ENCODE measurements around the gene RAPGEF1. TPM values are rescaled to one million over a fixed set of nuclear protein-coding genes. Genes with fewer than 3 reads are reported as not detected.

RAPGEF1 gene
- total and polyA plus RNA-seq, 11 donors, result 50.6 to 161 (median 115) TPM

GRCh38 chr9:131577005-131578000, 162.6 kb downstream of the RAPGEF1 start:
- Histone ChIP-seq H3K27ac (no peak overlapping the region), H3K4me3 (no peak overlapping the region), H3K27me3 (no peaks in the 10 kb centered on the region), H3K4me1 (peaks cover 0 to 22% (median 8%) of the 10 kb centered on the region in 12 donors), H3K36me3 (peaks cover 0 to 95% (median 80%) of the 10 kb centered on the region in 9 donors), H3K9me3 (no peaks in the 10 kb centered on the region)
- TF ChIP-seq CTCF (IDR thresholded peaks at IDR 0.05) (no peak), POLR2A (IDR thresholded peaks at IDR 0.05) (no peak)
- 88 to 90% (median 89%) methylated on average over 20 to 25 of the region's 25 CpGs for WGBS, 4 donors
- ATAC-seq (no peak), DNase-seq (no peak)
- intact Hi-C loops (cut with DNase I), result loop anchor here in 1 of 10 donors (10.0 kb wide), 1 partner anchor 213 kb away; no protein-coding TSS in a partner anchor

- no peak overlapping the region for H3K4me3 ChIP-seq
- ATAC-seq (no peak), DNase-seq (no peak)
- peaks cover 0 to 95% (median 79%) of the 10 kb centered on the region in 9 donors for H3K36me3 ChIP-seq
- 92 to 96% (median 94%) methylated on average over 18 to 23 of the region's 23 CpGs for WGBS, 4 donors
- intact Hi-C loops (cut with DNase I), result loop anchor here in 1 of 10 donors (10.0 kb wide), 1 partner anchor 211 kb away; no protein-coding TSS in a partner anchor
- H3K27ac ChIP-seq, result no peak overlapping the region
- H3K27me3 ChIP-seq, result no peaks in the 10 kb centered on the region
- H3K9me3 ChIP-seq, result no peaks in the 10 kb centered on the region
- peaks cover 0 to 22% (median 8%) of the 10 kb centered on the region in 12 donors for H3K4me1 ChIP-seq
- TF ChIP-seq CTCF (IDR thresholded peaks at IDR 0.05), result no peak
- no peak for TF ChIP-seq POLR2A (IDR thresholded peaks at IDR 0.05)
Measured at GRCh38 chr9:131575946-131576853, 163.7 kb downstream of the RAPGEF1 start.

GRCh38 chr9:131574730-131575640, 164.9 kb downstream of the RAPGEF1 start:
- Histone ChIP-seq H3K27me3 (no peaks in the 10 kb centered on the region), H3K4me1 (peaks cover 0 to 13% (median 6%) of the 10 kb centered on the region in 12 donors), H3K9me3 (no peaks in the 10 kb centered on the region), H3K27ac (no peak overlapping the region), H3K36me3 (peaks cover 0 to 94% (median 73%) of the 10 kb centered on the region in 9 donors), H3K4me3 (no peak overlapping the region)
- 80 to 92% (median 84%) methylated on average over 17 of the region's 17 CpGs for WGBS, 4 donors
- intact Hi-C loops (cut with DNase I), result loop anchor here in 1 of 10 donors (10.0 kb wide), 1 partner anchor 210 kb away; no protein-coding TSS in a partner anchor
- ATAC-seq, result peak in 2 of 4 donors; percentile 35 to 40
- no peak for TF ChIP-seq POLR2A (IDR thresholded peaks at IDR 0.05)
- no peak for TF ChIP-seq CTCF (IDR thresholded peaks at IDR 0.05)
- no peak for DNase-seq
